HG03064 (cell line): ENCODE measurements around the gene HIBCH.
"Not testable (repeated sequence)": the region's sequence is repeated elsewhere in the genome, so short reads cannot be mapped to it uniquely, and the experiment has no call there.

Experiments used
- ATAC-seq: cut with Tn5 transposase; IDR thresholded peaks from one replicate; pipeline ENCODE4 v1.9.1; 2021; ENCODE audit warnings: low read depth; ENCODE audit not compliant: unreplicated experiment

The HIBCH gene, protein sequence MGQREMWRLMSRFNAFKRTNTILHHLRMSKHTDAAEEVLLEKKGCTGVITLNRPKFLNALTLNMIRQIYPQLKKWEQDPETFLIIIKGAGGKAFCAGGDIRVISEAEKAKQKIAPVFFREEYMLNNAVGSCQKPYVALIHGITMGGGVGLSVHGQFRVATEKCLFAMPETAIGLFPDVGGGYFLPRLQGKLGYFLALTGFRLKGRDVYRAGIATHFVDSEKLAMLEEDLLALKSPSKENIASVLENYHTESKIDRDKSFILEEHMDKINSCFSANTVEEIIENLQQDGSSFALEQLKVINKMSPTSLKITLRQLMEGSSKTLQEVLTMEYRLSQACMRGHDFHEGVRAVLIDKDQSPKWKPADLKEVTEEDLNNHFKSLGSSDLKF

DNA sequence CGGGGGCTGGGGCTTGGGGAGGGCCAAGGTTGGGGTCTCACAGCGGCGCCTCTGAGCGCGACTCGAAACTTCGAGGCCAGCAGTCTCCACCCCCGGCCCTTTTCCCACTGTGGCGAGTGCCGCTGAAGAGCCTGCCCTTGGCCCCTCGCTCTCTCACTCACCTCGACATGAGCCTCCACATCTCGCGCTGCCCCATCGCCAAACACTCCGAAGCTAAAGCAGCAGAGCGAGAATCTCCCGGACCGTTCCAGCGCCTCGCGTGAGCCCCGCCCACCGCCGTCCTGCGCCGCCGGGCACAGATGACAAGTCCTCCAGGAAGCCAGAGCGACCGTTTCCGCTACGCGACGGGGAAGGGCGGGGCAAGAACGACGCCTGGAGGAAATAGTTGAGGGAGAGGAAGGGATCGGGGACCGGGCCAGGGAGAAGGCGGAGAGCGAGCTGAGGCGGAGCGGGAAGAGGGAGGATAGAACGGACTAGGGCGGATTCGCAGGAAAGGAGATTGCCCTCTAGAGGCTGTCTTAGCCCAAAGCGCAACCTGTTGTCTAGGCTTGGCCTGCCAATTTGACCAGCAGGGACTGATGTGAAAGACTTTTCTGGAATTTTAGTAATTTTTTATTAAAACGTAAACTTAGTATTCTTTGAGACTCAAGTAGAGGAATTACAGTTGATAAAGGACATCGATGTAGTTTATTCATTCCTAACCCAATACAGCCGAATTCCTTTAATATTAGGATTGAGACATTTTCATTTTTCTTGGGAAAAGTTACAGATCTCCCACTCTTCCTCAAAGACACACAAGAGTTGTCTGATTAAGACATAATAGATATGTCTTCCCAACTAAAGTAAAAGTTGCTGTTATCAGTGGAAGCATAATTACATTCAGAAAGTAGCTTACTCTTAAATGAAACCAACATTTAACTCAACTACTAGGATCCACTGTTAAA, at the start of gene HIBCH:
HIBCH (minus strand) TSS at position 272 of the 944 bp plus-strand sequence; CDS start at position 196, 76 bp downstream.
- peak; percentile 94 for ATAC-seq

DNA sequence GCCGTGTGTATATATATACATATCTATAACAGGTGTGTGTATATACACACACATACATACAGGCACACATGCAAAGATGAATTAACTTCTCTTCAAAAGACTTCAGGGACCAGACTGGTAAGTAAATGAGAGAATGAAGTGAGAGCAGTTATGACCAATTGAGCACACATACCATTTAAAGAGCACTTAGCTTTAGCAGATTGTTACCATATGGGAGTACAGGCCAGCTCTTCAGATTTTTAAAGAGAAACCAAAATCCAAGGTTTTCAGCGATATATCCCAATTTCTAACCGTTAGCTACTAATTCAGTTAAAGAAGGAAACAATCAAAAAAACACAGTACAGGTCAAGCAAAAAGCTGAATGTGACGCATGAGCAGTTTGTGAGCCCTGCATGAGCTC, 47.5 kb upstream of the HIBCH start:
- ATAC-seq: no peak

DNA sequence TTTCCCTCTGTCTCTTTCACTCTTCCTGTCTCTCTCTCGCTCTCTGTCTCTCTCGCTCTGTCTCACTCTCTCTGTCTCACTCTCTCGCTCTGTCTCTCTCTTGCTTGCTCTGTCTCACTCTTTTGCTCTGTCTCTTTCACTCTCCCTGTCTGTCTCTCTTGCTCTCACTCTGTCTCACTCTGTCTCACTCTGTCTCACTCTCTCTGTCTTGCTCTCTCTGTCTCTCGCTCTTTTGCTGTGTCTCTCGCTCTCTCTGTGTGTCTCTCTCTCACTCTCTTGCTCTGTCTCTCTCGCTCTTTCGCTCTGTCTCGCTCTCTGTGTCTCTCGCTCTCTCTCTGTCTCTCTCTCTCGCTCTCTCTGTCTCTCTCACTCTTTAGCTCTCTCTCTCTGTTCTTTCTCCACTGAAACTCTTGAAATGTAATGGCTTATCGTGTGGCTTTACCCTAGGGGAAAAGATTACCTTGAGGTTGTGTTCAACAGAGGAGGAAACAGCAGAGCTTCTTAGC, 46.7 kb upstream of the HIBCH start:
- ATAC-seq: no peak

DNA sequence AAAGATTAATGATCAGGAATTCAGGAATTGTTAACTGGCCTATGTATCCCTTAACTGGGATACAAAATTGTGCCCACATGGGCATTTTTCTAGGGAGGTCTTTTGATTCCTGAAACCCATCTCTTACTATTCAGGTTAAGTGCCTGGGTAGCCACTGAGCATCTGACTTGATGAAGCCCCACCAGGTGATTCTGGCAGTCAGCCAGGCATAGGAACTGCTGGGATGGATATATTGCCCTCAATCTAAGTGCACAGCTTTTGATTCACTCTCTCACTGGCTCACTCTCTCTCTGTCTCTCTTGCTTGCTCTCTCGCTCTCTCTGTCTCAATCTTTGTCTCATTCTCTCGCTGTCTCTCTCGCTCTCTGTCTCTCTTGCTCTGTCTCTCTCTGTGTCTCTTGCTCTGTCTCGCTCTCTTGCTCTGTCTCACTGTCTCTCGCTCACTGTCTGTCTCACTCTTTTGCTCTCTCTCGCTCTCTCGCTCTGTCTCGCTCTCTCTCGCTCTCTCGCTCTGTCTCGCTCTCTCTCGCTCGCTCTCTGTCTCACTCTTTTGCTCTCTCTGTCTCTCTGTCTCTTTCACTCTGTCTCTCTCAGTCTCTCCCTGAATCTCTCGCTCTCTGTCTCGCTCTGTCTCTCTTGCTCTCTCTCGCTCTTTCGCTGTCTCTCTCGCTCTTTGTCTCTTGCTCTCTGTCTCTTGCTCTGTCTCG, 46.0 kb upstream of the HIBCH start:
- ATAC-seq: no peak

DNA sequence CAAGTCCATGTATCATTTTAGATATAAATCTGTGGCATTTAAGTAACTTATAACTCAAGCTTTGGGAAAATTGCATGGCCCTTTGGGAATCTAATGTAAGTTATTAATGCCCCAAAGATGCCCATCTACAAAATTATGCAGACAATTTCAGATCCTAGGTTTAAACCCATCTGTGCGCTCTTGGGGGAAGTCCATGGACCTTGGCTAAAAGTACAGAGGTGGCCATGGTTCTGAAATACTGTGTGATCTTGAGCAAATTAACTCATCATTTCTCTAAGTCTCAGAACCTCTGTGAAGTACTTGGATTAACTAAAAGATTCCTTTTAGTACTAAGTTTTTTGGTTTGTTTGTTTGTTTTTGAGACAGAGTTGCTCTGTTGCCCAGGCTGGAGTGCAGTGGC, 43.3 kb upstream of the HIBCH start:
- ATAC-seq: no peak

DNA sequence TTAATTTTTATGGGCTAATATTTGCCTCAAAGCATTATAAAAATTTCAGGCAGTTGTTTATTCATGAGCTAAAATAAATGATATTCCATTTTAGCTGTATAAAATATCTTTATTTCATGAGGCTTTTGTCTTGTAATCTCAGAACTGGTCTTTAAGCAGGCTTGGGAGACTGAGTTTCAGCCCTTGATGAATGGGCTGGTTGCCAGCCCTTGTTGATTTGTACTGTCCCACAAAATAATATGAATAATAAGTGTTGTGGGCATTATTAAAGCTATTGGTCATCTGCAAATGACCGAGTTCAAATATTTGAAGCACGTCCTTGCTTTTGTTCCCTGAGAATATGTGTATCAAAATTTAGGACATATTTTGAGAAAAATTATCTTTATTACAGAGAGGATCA, 41.9 kb upstream of the HIBCH start:
- ATAC-seq: no peak

DNA sequence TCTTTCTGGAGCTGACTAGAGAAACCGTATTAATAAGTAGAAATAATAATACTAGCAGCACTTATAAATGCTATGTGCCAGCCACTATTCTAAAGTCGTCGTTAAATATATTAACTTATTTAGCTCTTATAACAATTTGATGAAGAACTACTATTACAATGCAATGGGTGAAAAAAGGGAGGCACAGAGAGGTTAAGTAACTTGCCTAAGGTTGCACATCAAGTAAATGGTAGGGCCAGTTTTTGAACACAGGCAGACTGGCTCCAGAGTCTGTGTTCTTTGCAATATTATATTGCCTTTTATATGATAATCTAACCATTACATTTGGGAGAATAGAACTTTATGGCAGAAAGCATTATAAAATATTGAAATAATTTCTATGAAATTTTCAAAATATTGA, 41.3 kb upstream of the HIBCH start:
- no peak for ATAC-seq

DNA sequence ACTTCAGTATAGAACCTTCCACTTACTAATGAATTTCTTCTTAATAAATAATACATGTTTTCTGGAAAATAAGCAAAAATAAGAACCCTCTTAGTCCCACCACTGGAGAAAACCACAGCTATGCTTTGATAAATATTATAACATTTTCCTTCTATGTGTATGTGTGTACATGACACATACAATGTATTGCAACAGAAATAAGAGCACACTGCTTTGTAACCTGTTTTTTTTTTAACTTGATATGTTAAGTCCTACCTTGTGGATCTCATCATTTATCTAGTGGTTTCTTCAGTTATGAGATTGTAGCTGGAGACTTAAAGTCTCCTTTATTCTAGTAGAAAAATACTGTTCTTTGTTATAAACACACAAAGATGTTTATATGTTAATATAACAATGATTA, 40.9 kb upstream of the HIBCH start:
- no peak for ATAC-seq

DNA sequence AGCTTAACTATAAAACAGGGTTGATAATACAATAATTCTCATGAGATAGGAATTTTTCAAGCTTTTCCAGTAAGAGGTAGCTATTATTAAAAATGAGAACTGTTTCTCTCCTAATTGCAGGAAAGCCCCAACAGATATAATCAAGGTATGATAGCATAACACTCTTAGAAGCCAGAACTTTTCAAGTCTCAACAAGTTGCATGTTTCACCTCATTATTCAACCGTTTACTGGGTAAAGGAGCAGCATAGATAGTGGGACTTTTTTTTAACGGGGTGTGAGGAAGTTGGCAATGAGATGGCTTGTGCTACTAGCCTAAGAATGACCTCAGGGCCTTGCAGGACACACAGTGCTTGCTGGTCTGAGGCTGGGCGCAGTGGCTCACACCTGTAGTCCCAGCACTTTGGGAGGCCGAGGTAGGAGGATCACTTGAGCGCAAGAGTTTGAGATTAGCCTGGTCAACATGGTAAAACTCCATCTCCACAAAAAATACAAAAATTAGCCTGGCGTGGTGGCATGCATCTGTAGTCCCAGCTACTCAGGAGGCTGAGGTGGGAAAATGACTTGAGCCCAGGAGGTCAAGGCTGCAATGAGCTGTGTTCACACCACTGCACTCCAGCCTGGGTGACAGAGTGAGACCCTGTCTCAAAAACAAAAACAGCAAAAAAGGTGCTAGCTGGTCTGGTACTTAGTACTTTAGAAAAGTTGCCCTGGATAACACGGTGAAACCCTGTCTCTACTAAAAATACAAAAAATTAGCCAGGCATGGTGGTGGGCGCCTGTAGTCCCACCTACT, 39.2 kb upstream of the HIBCH start:
- ATAC-seq: not testable (repeated sequence)

DNA sequence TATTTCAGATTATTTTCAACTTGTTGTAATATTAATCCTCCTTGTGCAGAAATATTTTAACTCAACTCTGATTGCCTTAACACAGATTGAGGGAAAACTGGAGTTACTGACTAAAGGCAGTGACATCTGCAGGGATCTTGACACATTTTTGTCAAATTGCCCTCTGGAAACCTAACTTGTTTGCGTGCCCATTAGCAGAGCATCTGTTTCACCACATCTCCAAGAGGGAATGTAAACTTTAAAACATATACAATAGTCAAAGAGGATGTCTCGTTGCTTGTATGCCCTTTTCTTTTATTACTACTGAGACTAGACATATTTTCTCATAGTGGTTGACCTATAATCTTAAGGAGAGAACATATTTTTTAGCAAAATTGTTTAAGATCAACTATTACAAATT, 38.0 kb upstream of the HIBCH start:
- ATAC-seq: no peak

DNA sequence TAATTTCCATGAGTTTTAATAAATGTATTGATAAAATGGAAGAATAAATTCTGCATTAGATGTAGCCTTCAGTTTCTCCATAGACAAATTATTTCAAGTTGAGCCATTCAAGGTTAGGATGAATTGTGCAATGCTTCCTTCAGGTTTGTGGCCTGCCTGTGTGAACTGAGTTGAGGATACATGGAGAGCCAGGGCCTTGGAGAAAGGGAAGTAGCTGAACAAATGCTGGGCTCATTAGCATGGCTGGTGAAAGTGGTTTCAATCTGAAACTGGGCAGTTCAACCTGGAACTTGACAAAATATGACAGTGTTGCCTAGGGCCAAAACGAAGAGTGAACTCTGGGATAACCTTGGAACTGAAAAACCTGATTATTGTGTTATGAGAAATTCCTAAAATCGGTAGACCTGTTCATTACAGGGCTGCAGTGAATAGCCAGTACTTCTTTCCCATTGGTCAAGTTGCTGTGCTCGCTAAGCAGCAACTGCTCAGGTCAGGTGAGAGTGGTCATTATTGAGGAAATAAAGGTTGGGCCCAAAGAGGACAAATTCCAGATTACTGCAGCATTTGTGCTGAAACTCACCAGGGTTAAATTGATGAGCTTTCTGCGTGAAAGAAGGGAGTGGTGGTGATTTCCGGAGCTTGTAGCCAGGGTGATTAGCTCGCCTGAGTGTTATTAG, 36.5 kb upstream of the HIBCH start:
- ATAC-seq: no peak

DNA sequence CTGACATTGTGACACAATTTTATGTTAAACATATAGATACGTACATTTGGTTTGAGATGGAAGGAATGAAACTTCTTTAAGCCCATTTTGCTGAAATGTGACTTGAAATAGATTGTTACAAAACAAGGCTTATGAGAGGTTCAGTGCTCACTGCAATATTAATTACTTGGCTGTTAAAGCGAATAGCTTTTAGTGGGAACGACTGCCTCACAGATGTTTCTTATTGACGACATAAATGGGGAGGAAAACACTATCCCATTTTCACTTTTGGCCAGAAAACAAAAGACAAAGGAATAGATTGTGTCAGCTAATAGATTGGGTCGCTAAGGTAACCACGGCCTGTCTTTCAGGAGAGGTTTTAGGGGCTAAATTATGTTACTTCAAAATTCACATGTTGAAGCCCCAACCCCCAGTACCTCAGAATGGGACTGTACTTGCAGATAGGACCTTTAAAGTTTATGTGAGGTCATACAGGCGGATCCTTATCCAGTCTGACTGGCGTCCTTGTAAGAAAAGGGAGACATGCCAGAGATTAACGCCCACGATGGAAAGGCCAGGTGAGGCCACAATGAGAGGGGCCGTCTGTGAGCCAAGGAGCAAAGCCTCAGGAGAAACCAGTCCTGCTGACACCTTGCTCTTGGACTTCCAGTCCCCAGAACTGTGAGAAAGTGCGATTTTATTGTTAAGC, 34.5 kb upstream of the HIBCH start:
- ATAC-seq: no peak

DNA sequence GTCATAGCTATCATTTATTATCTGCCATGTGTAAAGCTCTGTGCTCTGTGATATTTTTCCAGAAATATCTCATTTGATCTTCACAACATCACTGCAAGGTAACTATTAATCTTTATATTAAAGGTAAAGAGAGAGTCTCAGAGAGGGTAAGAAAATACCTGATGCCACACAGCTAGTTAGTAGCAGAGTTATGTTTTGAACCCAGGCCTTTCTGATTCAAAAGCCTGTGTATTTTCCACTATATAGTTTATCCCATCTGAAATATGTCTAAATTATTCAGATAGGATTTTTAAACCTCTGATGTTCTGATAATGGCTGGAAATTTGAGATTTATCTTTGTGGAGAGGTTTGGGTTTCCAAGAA, 33.9 kb upstream of the HIBCH start:
- ATAC-seq: no peak

DNA sequence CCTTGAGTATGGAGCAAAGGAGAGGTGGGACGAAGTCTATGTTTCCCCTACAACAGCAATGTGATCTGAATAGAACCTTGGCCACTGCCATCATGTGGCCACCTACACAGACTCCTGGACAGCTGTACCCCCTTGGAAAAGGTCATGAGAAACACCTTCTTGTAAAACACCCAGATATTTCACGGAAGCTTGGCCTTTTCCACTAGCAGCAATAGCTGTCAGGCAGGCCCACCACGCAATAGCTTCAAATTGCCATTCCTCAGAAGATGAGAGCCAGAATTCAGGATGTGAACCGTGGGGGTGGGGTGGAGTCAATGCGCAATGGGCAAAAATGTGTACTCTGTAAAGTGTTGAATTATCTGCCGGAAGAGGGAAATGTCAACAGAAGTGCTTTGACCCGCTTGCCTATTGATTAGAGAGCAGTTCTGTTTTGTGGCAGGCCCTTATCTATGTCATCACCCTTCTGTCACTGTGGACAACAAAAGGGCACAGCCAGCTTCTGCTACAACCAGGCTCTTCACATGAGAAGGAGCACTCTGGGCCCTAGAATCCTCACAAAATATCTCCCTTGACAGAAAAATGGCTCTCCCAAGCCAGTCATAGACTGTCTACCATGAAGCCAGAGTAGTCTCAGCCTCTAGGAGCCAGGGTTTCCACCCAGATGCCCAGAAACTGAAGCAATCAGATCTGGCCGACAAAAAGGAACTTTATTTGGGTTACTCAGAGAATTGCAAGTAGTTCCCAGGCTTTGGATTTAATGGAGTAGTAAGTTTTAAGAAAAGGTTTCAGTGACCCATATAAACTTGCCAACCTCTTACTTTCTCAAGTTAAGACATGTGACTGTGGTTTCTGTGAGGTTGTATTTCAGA, 33.3 kb upstream of the HIBCH start:
- no peak for ATAC-seq

DNA sequence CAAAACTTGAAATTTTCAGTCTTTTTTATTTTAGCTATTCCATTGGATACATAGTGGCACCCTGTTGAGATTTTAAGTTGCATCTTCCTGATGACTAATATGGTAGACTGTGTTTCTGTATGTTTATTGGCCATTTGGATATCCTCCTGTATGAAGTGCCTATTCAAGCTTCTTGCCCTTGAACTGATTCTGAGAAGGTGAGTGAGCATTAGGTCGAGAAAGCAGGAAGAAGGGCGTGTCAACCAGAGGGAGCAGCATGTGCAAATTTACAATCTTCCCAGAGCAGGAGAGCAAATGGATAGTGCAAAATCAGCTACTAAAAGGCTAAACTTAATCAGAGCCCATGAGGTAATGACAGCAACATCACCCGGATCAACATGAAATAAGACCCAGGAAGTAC, 32.3 kb upstream of the HIBCH start:
- ATAC-seq: no peak

DNA sequence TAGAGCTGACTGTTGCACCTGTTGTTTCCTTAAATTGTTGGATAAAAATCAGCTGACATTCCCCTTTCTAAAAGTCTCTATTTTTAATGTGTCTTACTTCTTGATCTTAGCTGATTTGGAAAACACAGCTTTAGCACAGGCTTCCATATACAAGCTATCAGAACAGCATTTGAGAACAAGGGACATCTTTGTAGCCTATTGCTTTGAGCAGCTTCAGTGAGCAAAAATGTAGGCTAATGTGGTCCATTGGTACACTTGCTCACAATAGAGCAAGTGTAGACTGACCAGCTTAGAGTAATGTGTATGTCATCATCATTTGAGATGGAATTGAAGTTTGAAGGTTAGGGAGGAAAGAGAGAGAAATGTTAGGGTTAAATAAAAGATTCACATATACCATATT, 30.7 kb upstream of the HIBCH start:
- no peak for ATAC-seq

DNA sequence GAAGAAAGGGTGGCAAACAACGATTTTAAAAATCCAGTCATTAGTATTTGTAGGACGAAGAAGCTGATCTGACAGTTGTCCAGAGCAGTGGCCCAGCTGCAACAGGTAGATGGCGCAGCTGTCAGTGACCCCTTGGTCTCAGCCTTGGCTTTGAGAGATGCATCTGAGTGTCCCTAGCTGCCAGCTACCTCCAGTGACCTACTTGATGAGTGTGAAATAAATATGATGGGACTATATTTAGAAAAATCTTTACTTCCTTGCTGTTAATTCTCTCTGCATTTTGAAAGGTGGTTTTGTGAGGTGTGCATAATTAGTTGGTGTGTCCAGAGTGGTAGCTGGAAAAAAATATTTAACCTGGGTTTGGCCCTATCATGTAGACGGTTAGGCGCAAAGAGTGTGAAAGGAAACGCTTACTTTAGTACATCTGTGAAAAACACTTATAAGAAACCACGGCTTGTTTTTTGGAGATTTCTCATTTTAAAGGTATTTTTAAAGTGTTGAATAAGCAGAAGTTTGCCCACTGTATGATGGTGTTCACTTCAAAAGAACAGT, 24.7 kb upstream of the HIBCH start:
- peak; percentile 60 for ATAC-seq
